Measurements from ENCODE around the gene CIZ1.

DNA sequence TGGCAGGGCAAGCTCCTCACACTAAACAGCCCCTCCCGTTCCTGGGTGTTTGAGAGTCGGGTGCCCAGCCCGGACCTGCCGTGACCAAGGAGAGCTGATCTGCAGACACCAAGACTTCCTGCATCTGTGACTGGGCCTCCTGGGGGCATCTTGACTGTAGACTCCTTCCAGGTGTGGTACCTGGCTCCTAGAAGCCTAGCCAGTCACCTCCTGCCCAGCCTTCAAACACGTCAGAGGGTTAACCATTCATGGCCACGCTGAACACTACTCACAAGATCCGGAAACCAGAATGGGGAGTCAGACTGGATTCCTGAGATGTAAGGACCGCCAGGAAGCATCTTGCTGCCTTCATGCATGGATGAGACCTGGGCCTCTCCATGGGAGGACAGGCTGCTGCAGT lies 45.8 kb downstream of the CIZ1 start:
- TF ChIP-seq, protein P1, sequence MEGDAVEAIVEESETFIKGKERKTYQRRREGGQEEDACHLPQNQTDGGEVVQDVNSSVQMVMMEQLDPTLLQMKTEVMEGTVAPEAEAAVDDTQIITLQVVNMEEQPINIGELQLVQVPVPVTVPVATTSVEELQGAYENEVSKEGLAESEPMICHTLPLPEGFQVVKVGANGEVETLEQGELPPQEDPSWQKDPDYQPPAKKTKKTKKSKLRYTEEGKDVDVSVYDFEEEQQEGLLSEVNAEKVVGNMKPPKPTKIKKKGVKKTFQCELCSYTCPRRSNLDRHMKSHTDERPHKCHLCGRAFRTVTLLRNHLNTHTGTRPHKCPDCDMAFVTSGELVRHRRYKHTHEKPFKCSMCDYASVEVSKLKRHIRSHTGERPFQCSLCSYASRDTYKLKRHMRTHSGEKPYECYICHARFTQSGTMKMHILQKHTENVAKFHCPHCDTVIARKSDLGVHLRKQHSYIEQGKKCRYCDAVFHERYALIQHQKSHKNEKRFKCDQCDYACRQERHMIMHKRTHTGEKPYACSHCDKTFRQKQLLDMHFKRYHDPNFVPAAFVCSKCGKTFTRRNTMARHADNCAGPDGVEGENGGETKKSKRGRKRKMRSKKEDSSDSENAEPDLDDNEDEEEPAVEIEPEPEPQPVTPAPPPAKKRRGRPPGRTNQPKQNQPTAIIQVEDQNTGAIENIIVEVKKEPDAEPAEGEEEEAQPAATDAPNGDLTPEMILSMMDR (IDR thresholded peaks at IDR 0.05; ENCODE audit: low read depth, low read length, poor library complexity, severe bottlenecking), result no peak
- no peak for TF ChIP-seq EZH2phosphoT487 (IDR thresholded peaks at IDR 0.05; ENCODE audit: borderline replicate concordance, low read length)

Measured in DOHH2 (cell line).